G401 (cell line): ENCODE measurements around the gene PIP4K2A. TPM values are rescaled to one million over a fixed set of nuclear protein-coding genes. Genes with fewer than 3 reads are reported as not detected.
"Not testable (repeated sequence)": the region's sequence is repeated elsewhere in the genome, so short reads cannot be mapped to it uniquely, and the experiment has no call there.

Experiments
- DNase-seq: peaks from one replicate; pipeline ENCODE4 v3.0.0-alpha.2; 2015; ENCODE audit warnings: low spot score
- in situ Hi-C: cut with HindIII; loops from 2 replicates; pipeline ENCODE4 v1.10.0; 2016; ENCODE audit warnings: low sequenced_read_pairs, mixed read lengths
- total RNA-seq: library from RNA; depleted of rRNA; stranded (reverse); fragments of >200 nt; shearing (Covaris generic); gene quantifications from 2 replicates; pipeline ENCODE4 v1.2.3, GENCODE V29; 2014

PIP4K2A gene
- total RNA-seq, 1 experiment from 2014 or later = 39.2 TPM

DNA sequence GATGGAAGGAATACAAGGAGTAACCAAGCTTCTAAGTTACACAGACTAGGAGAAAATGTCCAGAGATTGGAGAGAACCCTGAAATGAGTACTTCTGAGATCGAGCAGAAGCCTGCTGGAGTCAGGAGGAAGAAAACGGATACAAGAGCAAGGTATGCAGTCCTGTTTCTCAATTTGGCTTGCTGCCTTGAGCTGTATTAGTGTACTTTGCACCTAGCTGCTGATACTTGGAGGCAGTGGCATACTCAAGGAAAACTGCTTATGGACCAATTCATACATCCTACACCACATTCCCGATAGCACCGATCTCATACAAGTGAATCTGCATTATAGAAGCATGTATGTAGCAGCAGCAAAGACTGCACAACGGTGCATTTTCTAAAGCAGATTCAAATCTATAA lies 14.4 kb downstream of the PIP4K2A start:
- in situ Hi-C loops = no loop called here
- DNase-seq = no peak

DNA sequence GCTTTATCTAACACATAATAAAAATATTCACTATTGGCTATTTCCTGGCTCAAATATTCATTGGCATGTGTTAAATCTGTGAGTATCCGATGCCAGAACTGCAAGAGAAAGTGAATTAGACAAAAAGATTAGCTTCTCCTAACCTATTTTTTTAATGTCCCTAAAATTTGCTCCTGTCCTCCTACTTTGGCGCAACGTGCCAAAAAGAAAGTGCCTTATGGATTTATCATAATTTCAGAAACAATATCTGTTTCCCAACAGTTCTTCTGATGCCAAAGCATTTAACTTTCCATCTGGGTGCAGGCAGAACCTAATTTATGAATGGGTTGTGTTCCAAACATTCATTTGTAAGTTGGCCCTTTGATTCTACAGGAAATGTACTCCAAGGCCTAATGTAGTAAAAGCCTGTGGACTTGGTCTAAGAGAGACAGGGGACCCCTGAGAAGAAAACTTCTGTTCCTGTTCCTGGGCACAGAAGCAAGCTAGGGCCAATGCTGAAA lies 15.4 kb downstream of the PIP4K2A start:
- in situ Hi-C loops = no loop called here
- DNase-seq = peak; percentile 34

DNA sequence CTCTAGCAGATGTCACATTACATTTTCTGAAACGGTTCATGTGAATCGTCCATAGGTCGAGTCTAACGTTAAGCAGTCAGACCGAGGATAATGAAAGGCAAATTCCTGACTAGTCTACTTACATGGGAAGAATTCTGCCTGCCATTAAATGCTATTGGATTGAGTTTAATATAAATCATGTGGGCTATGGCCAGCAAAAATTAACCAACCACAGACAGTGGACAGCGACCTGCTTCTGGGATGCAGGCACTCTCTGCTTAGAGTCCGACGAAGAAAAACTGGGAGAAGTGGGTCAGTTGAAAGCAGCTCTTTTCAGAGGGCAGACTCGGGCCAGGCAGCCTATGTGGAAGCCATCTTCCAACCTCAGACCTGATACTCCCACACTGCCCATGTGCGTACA lies 16.6 kb downstream of the PIP4K2A start:
- in situ Hi-C loops = no loop called here
- no peak for DNase-seq

DNA sequence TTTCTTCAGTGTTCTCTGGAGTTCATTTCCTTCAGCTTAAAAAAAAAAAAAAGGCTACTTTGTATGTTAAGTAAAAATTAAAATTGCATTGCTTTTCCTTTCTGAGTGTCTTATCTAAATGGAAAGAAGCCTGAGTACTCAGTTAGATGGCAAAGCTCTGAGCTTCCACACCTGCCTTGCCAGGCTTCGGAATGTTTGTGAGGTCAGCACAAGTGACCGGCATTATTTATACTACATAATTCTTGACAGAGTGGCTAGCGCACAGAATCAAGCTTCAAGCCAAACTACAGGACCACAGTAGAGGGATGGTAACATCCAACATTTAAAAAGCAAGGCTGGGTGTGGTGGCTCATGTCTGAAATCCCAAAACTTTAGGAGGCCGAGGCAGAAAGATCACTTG lies 17.3 kb downstream of the PIP4K2A start:
- in situ Hi-C loops = no loop called here
- no peak for DNase-seq

DNA sequence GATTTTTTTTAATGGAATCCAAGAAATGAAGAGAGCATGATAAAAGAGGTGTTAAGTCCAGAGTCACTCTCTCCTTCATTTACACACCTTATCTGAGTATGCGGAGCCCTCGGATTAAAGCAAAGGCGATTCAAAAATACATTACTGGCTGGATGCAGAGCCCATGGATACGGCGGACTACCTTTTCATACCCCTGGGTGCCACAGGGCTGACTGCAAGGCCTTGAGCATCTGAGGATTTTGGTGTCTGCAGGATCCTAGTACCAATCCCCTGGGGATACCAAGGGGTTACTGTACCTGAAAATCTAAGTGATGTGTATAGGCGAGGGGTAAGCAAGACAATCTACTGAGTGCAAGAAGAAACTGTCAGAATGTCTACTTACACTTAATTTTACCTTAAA lies 20.5 kb downstream of the PIP4K2A start:
- DNase-seq = no peak
- in situ Hi-C loops = no loop called here

DNA sequence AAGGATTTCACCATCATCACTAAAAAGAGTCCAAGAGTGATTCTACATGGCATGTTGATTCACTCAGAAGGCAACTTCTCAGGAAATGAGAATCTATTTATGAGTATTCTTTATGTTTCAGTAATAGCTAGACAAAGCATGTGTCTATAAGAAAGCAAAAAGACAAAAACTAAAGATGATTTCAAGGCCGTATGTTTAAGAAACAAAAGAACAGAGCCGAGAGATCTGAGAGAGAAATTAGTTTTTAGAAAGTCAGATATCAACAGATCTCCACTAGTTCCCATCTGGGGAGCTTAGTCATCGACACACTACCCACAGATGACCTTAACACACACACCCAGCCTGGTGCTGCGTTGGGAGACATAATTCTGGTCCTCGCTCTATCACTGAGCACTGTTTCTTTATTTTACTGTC lies 21.0 kb downstream of the PIP4K2A start:
- in situ Hi-C loops = no loop called here
- no peak for DNase-seq

DNA sequence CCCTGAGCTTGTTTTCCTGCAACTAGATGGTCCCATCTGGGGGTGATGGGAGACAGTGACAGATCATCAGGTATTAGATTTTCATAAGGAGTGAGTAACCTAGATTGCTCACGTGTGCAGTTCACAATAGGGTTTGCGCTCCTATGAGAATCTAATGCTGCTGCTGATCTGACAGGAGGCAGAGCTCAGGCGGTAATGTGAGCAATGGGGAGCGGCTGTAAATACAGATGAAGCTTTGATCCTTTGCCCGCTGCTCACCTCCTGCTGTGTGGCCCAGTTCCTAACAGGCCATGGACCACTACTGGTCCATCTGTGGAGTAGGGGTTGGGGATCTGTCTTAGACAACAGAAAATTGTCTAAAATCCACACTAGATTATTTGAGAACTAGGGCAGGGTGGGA lies 22.3 kb downstream of the PIP4K2A start:
- DNase-seq, in situ Hi-C loops: not testable (repeated sequence)

DNA sequence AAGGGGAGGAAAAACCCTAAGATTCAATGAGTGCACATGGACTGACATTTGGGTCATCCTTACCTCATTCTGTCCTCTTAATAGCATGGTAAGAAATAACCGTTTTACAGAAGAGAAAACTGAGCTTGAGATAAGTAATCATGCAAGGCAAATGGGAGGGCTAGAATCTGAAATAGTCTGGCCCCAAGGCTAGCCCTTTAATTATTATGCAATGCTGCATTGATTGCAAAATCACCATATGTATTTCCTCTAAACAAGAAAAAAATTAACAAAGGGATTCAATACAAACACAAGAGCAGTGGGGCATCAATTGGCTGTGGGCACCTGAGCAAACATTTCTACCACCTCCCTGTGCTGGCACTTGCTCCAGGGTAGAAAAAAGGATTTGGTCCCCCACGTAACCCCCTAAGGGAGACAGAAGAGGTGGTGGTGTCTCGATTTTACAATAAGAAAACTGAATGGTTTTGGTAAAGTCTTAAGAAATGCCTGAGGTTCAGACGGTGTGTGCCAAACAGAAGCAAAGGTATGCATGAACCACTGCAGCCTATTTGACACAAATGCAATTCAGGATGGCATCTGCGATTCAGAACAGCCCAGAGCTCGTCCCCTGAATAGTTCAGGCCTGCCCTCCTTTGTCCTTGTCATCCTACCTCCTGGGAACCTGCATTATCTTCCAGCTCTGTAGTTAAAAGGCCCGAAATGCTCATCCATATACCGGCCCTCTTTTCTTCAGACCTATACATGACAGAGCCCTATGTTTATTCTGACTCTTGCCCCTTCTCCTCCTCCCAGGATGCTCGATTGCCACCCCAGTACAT lies 23.6 kb downstream of the PIP4K2A start:
- no peak for DNase-seq
- in situ Hi-C loops = no loop called here

DNA sequence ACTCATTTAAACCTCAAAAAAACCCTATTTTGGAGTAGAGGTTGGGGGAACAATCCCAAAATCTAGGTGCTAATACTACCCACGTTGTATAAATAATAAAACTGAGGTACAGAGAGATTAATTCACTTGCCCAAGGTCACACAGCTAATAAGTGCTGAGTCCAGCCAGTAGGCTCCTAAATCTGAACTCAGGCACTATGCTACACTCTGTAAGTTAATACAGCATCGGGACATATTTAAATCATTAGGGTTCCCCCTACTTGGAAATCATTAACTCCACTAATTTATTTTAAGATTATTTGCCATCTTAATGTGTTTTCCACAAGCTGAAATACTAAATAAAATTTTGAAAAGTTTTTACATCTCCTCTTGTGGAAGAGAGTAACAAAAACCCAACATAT lies 24.2 kb downstream of the PIP4K2A start:
- DNase-seq = no peak
- in situ Hi-C loops = no loop called here

DNA sequence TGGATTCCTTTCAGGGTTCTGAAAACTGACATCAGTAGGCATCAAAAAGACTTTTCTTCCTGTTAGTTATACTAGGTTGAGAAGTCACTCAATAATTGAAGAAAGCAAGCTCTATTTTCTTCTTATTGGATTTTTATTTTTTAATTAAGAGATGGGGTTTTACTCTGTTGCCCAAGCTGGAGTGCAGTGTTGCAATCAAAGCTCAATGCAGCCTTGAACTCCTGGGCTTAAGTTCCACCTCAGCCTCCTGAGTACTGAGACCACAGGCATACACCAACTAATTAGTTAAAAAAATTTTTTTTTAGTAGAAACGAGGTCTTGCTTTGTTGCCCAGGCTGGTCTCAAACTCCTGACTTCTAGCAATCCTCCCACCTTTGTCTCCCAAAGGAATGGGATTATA lies 28.0 kb downstream of the PIP4K2A start:
- in situ Hi-C loops = no loop called here
- DNase-seq = no peak

DNA sequence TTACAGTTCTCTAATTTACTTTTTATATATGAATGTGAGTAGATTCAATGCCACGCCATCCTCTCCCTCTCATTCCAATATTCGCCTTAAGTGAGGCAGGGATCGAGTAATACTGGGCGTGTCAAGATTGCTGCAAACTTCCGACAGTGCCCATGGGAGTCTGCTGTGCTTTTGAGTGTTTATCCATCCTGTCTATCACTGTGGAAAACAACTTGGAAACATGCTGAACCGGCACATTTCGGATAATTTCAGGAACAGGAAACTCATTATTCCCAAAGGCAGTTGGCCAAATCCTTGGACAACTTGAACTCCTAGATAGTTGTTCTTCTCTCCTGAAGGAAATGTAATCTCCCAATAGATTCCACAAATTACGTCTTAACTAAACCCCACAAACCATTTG lies 28.5 kb downstream of the PIP4K2A start:
- in situ Hi-C loops = no loop called here
- no peak for DNase-seq

DNA sequence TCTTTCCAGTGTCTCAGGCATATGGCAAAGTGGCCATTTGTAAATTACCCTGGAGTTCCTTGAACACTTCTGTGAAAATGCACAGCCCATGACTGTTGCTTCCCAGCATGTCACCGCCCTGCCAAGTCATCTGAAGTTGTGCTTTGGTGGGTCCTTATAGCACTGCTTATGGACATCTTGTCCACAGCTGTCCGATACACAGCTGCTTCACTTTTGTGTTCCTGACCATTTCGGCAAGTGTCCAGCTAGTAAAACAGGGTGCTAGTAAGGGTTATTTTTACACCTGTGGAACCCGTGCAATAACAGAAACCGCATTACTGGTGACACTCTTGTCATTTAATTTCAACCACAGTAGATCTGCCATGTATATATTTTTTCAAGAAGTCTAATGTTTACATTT lies 29.7 kb downstream of the PIP4K2A start:
- DNase-seq = no peak
- in situ Hi-C loops = no loop called here

DNA sequence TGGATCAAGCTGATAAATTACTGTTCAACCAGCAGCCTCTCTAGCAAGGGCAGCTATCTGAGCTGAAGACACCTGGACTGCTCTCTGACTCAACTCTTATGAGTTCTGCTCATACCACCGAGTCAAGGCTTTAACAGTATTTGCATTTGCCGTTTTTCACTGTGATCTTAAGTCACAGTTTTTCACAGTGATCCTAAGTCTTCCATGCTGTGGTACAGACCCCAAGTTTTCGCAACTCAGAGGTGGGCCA lies 31.3 kb downstream of the PIP4K2A start:
- in situ Hi-C loops = no loop called here
- DNase-seq = no peak

DNA sequence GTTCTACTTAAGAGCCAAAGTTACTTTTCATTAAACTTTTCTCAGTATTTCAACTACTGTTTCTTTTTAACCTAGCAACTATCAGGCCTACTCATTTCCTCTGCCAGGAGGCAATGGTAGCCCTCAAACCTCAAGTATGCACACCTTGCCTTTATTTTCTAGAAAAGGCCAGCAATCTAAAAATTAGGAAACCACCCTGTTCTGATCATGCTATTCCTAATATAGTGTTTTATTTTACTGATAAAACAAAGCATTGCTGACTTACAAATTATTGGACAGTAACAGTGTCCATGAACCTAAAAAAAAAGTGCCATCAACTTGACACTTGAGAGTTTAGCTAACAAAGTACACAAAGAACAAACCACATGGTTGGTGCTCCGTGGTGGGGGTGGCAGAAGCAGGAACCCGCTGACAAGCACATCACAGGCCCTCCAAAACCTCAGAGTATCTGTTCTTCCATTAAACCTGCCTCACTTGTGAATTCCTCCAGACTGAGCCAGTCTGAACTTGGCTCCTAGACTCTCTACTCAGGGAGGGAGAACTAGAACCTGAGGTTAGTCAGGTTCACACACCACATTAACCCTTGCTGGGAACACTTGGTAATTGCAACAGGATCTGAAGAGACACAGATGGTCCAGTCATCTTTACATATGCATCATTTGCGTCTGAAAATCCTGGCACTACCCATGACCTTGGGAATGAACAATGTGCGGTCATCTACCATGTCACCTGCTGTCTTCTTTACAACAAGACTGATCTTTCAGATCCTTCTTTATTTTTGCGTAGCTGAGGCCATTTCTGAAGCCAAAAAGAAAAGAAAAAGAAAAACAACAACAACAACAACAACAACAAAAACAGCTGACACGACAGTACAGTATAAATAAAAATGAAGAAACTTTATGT lies 31.9 kb downstream of the PIP4K2A start:
- in situ Hi-C loops = no loop called here
- no peak for DNase-seq

DNA sequence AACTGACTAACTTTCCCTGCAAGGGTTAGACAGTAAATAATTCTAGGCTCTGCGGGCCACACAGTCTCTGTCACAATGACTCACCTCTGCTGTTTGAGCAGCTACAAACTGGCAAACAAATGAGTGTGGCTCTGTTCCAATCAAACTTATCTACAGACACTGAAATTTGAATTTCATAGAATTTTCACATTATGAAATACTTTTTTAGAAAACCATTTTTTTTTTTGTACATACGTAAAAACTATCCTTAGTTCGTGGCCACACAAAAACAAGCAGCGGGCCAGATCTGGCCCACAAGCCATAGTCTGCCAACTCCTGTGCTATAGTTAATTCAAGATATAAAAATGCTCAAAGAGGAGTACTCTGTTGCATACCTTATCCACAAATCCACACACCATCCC lies 32.6 kb downstream of the PIP4K2A start:
- in situ Hi-C loops = no loop called here
- DNase-seq = no peak

DNA sequence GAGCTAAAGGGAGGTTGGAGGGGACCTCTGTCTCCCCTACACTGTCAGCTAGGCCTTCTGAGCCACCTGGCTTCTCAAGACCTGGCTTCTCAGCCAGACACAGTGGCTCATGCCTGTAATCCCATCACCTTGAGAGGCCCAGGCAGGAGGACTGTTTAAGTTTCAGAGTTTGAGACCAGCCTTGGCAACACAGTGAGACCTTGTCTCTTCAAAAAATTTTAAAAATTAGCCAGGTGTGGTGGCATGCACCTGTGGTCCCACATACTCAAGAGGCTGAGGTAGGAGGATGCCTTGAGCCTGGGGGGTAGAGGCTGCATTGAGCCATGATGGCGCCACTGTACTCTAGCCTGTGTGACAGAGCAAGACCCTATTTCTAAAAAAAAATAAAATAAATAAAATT lies 33.1 kb downstream of the PIP4K2A start:
- in situ Hi-C loops = no loop called here
- DNase-seq = no peak

DNA sequence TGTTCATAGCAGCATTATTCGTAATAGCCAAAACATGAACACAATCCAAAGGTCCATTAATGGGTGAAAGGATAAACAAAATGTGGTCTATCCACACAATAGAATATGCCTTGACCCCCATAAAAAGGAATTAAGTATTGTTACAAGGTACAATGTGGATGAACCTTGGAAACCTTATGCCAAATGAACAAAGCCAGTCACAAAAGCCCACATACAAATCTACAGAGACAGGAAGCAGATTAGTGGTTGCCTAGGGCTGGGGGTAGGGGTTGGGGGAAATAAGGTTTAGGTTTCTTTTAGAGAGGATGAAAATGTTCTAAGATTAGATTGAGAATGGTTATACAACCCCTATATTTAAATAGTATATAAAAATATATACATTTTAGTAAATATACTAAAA lies 34.8 kb downstream of the PIP4K2A start:
- in situ Hi-C loops = no loop called here
- no peak for DNase-seq

DNA sequence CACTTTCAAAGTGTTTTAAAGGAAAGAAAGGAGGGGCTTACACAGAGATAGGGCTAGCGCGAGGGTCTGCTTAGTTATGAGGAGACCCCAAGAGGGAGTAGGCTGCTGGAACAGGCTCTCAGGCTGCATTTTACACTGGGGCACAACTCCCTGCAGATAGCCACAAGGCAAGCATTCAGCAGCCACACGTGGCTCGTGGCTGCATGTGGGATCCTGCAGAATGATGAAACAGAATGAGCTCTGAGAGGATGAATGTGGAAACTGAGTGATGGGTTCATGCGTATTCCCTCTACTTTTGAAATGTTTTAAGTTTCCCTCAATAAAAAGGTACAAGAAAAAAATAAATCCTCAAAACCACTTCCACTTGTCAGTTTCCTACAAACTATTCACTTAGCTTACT lies 37.0 kb downstream of the PIP4K2A start:
- in situ Hi-C loops = no loop called here

DNA sequence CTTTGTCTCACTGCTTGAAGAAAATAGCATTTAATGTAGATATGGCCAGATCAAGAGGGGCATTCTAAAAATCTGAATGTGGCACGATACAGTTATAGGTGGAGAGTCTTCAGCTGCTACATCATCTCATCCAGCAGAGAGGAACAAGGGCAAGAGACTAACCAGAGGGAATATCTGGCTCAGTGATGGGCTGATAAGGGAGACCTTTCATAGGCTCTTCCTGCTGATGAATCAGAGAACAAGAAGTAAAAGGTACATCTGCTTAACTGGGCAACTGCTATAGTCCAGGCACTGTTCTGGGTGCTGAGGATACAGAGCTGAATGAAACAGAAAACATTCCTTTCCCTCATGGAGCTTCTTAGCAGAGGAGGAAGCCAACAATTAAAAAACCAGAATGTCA lies 37.9 kb downstream of the PIP4K2A start:
- DNase-seq = no peak

More for the DNA sequence above, 37.0 kb downstream of the PIP4K2A start:
- DNase-seq = no peak

DNA sequence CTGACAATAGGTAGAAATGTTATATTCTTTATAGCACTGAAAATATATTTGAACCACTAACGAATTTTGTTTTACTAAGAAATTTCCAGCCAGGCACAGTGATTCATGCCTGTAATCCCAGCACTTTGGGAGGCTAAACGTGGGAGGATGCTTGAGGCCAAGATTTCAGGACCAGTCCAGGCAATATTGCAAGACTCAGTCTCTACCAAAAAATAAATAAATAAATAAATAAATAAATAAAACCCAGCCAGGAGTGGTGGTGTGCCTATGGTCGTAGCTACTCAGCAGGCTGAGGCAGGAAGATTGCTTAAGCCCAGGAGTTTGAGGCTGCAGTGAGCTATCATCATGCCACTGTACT lies 39.8 kb downstream of the PIP4K2A start:
- in situ Hi-C loops = no loop called here
- no peak for DNase-seq

More for the DNA sequence above, 37.9 kb downstream of the PIP4K2A start:
- in situ Hi-C loops = no loop called here
